ENCODE results near the gene VIL1. TPM values are rescaled to one million over a fixed set of nuclear protein-coding genes. Genes with fewer than 3 reads are reported as not detected.

VIL1 gene
- total RNA-seq, 1 donor, result not detected

- Histone ChIP-seq H4K20me1 (ENCODE audit: insufficient read depth, low read length) (no peaks in the 10 kb centered on the region), H3K27me3 (ENCODE audit: insufficient read depth, low read length) (no peaks in the 10 kb centered on the region), H3K27ac (ENCODE audit: low read depth, low read length) (no peak overlapping the region), H3K9me3 (ENCODE audit: low read depth, low read length) (no peaks in the 10 kb centered on the region), H3K4me2 (ENCODE audit: insufficient read depth, low read length) (no peak overlapping the region), H3K79me2 (ENCODE audit: insufficient read depth, low read length) (no peaks in the 10 kb centered on the region), H3K4me3 (ENCODE audit: insufficient read depth, low read length) (no peak overlapping the region), H3K36me3 (ENCODE audit: insufficient read depth, low read length) (no peaks in the 10 kb centered on the region), H2AFZ (ENCODE audit: low read length) (no peak overlapping the region), H3K4me1 (ENCODE audit: insufficient read depth, low read length) (no peaks in the 10 kb centered on the region)
- DNase-seq (ENCODE audit: insufficient read length, low spot score, missing footprints), result peak; percentile 22
- TF ChIP-seq, protein P1, sequence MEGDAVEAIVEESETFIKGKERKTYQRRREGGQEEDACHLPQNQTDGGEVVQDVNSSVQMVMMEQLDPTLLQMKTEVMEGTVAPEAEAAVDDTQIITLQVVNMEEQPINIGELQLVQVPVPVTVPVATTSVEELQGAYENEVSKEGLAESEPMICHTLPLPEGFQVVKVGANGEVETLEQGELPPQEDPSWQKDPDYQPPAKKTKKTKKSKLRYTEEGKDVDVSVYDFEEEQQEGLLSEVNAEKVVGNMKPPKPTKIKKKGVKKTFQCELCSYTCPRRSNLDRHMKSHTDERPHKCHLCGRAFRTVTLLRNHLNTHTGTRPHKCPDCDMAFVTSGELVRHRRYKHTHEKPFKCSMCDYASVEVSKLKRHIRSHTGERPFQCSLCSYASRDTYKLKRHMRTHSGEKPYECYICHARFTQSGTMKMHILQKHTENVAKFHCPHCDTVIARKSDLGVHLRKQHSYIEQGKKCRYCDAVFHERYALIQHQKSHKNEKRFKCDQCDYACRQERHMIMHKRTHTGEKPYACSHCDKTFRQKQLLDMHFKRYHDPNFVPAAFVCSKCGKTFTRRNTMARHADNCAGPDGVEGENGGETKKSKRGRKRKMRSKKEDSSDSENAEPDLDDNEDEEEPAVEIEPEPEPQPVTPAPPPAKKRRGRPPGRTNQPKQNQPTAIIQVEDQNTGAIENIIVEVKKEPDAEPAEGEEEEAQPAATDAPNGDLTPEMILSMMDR (IDR thresholded peaks at IDR 0.05; ENCODE audit: extremely low read depth, low read depth, low read length), result no peak
These were observed 82.7 kb downstream of the VIL1 start for GRCh38 chr2:218501665-218502064.

Small RNAs within 50 kb of the gene (small RNA-seq; reads per million reads assigned to genes)
- 2,139 reads per million, percentile 99 among the genes with 10 or more reads in this experiment for gene MIR26B

Other genes starting within 250 kb of the VIL1 start
- gene ARPC2, start 201.9 kb upstream of the VIL1 start, total RNA-seq, result 301 and 315 TPM in 2 replicates
- gene GPBAR1, start 158.1 kb upstream of the VIL1 start, total RNA-seq, result 0.36 TPM in 1 of 2 replicates, not detected in the other
- 85.7 and 97.0 TPM in 2 replicates for gene AAMP, start 149.0 kb upstream of the VIL1 start, total RNA-seq
- 23.2 and 24.2 TPM in 2 replicates for gene PNKD, start 148.6 kb upstream of the VIL1 start, total RNA-seq
- gene TMBIM1, start 126.6 kb upstream of the VIL1 start, total RNA-seq, result 155 and 187 TPM in 2 replicates
- not detected in 2 replicates for gene CATIP, start 62.3 kb upstream of the VIL1 start, total RNA-seq
- 0.29 and 0.36 TPM in 2 replicates for gene SLC11A1, start 36.9 kb upstream of the VIL1 start, total RNA-seq
- 53.3 and 71.7 TPM in 2 replicates for gene CTDSP1, start 19.3 kb upstream of the VIL1 start, total RNA-seq
- gene USP37, start 149.2 kb downstream of the VIL1 start, total RNA-seq, result 12.4 and 15.2 TPM in 2 replicates
- gene CNOT9, start 149.7 kb downstream of the VIL1 start, total RNA-seq, result 47.1 and 50.3 TPM in 2 replicates
- 2.5 and 4.4 TPM in 2 replicates for gene PLCD4, start 188.8 kb downstream of the VIL1 start, total RNA-seq
- gene ZNF142, start 240.5 kb downstream of the VIL1 start, total RNA-seq, result 14.8 and 16.8 TPM in 2 replicates
- gene BCS1L, start 240.6 kb downstream of the VIL1 start, total RNA-seq, result 16.6 and 21.2 TPM in 2 replicates